Activated effector memory CD4-positive, alpha-beta T cell treated with Interleukin-2 at 50 U/mL for 16 hours (primary cell): Measurements from ENCODE around the gene AHI1.
"Not testable (repeated sequence)": the region's sequence is repeated elsewhere in the genome, so short reads cannot be mapped to it uniquely, and the experiment has no call there.

Experiments used
- DNase-seq: peaks from one replicate; pipeline ENCODE4 v3.0.0-alpha.2; 2020

The AHI1 gene

DNA sequence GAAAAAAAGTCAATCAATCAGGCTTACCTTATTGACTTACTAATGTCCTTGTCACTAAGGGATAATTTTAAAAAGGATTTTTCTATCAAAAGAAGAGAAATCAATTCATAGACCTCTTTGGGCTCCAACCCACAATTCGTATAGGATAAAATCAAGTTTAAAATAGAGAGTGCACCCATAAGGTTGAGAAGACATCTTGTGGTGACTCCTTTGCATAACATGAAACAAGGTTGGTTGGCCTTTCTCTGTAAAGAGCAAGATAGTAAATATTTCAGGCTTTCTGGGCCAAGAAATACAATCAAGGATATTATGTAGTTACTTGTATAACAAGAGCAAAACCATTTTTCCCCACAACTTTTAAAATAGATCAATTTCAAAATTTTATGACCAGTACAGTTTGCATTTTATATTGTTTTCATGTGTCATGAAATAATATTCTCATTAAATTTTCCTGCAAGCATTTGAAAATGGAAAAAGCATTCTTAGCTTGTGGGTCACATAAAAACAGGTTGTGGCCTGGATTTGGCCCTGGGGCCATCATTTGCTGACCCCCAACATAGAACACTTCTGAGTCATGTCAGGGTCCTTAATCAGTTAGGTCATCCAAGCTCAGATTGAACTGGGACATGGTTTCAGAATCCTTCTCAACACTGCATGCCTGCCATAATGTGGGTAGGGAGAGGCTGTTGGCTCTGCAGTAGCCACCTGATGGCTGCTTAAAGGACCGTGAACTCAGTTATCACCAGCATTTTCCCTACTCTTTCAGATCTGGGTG lies 239.7 kb downstream of the AHI1 start:
- DNase-seq: no peak

DNA sequence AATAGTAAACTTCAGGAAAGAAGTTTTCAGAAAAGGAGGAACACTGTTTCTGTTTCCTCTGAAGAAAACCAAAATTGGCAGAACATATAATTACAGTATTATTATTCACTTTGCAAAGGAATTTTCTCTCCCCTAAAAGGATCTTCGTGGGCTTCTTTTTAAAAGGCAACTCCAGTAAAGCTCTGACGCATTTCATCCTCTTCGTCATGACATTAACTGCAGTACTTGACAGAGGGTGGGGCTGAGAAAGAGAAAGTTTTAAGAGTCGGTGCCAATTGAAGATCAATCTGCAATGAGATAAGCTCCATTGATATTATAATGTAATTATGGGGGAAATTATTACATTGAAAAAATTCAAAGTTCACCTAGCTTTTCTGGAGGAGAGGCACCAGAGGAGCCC lies 240.7 kb downstream of the AHI1 start:
- no peak for DNase-seq

DNA sequence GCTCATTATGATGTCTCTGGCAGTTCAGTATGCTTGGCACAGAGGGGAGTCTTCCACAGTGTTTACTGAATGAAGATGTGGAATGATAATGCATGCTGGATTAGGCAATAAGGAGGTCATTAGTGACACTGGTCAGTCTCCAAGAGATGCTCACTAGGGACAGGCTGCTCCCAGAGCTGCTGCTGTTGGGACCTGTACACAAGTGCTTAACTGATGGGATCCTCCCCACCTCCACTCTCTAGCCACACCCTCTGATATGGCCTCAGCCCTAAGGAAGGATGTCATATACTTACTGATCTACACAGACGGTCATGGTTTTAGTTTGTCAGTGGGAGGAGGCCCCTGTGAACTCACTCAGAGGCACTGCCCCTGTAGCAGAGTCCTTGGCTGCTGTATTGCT lies 243.1 kb downstream of the AHI1 start:
- DNase-seq: no peak

DNA sequence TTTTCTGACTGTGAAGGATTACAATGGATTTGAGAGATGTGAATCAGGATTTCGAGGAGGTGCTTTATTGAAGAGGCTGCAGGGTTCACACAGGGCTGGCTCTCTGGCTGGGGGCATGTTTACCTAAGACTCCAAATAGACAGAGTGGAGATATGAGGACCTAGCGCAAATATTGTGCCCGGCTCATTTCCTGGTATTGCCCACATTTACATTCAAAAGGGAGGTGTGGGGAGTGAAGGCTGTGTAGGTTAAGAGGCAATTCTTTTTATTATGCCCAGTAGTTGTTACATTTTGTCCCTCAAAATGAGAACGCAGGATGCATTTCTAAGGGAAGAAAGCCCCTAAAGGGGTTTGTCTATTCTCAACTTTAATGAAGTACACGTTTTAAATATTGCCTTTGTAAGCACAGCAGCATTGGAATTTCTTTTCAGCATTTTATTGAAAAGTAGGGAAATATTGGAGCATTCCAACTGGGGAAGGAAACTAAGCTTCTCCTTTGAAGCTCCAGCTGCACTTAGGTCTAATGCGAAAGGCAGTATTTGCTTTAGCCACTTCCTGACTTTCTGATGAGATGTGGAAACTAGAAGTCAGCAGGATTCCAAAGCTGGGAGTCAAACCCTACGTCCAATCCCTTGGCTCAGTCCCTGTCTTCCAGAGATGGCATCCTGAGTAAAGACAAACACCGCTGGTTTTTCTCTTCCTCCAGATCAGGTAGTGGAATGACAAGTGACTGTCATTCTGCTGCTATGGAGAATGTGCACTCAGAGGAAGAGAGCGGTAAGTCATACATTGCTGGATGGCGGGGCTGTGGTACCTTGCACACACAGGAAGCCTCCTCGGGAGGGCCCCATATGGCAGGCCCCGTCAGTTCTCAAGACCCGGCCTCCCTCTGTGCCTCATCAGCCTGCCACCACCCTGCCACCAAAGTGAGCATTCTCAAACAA lies 245.8 kb downstream of the AHI1 start:
- DNase-seq: no peak

DNA sequence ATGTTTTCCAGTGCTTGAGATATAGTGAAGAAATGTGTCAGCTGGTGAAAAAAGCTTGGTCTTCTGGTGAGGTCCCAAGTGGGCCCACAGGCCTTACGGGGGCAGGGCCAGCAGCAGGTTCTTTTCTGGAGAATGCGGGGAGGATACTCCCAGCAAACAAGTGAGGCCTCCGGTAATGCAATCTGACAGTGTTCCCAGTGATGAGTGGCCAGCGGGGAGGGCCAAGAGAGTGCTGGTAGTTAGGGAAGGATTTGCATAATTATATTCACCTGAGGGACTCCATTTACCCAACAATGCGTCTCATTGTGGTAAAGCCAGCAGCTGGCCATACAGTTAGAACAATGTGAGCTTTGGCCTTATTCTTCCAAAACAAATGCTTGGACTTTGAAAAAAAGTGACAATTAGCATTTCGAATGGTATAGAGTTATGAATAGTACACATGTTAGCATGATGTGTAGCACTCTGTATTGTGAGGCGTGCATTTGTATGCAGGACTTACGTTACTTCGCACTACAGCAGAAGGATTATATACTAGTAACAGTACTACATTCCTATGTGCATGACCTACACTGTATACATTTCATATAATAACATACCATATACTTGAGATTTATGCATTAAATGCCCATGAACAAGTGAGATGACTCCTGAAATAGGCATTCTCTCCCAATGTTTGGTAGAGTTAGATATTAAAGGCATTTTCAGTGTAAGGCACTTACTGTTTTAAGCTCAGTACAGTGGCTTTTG lies 246.6 kb downstream of the AHI1 start:
- DNase-seq: no peak

DNA sequence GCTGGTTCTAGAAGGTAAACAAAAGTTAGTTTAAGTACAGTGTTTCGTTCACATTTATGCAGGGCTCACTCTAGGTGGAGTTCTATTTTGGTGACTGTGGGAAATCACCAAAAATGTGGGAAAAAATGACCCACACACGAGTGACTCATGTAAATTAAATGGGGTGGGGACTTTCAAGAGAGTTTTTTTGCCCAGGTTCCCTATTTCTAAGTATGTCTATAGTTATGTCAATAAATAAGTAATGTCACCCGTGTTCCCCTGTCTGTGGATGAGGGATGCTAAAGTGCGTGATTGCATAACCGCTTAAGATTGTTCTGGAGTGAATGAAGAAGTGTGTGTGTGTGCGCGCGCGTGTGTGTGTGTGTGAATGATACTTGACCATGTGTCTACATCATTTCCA lies 247.3 kb downstream of the AHI1 start:
- DNase-seq: no peak

DNA sequence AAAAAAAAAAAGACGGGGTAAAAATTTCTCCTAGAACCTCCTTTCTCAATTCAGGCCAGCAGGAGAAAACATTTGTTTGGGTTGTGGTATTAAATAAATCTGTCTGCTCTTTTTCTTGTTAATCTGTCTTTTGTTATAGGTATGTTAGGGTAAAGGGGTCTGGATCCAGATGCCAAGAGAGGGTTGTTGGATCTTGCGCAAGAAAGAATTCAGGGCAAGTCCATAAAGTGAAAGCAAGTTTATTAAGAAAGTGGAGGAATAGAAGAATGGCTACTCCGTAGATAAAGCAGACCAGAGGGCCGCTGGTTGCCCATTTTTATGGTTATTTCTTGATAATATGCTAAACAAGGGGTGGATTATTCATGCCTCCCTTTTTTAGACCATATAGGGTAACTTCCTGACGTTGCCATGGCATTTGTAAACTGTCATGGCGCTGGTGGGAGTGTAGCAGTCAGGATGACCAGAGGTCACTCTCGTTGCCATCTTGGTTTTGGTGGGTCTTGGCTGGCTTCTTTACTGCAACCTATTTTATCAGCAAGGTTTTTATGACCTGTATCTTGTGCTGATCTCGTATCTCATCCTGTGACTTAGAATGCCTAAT lies 251.0 kb downstream of the AHI1 start:
- DNase-seq: not testable (repeated sequence)

DNA sequence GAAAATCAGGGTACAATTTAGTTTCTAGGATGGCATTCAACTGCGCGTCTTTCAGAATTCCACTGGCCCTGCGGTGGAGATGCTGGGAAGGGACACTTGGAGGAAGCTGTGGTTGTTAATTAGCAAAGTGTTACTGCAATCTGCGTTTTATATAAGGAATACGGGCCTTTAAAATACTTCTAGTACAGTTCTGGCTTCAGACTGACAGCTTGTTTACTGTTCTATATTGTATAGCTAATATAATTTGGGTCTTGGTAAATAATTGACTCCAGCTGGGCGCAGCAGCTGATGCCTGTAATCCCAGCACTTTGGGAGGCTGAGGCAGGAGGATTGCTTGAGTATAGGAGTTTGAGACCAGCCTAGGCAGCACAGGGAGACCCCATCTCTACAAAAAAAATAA lies 252.7 kb downstream of the AHI1 start:
- no peak for DNase-seq

DNA sequence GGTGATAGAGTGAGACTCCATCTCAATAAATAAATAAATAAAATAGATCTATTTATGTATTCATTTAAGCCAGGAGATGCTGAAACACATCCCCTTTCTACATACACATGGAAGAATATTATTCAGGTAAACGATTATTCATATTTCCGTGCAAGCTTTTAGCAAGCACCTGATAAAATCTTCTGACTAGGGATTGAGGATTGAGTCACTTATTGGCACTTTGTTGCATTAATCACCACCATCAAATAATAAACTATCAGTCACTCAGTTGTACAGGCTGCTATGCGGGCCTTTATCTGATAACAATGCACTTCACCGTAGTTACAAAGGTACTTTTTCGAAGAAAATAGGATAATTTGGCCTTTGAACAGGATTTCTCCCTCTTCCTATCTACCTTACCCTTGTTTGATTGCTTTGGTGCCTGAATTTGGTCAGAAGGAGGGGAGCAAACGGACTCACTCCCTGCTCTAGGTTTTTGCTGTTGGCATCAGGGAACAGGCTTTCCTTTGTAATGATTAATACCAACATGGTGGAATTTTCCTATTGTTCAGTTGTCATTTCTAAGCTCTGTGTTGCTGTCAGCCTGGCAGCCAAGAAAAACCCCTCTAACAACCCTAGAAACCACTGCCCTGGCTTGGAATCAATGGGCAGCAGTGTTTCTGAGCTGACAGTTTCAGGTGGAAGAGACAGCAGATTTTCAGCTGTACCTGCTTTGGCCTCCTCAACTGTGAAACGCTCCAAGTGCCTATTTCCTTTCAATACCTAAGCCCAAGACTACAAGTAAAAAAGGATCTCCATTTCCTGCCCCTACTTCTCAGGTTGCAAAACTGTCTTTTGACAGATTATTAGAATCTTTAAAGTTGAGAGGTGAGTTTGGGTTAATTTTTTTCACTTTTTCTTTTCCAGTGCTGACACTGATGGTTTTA lies 253.4 kb downstream of the AHI1 start:
- DNase-seq: no peak

DNA sequence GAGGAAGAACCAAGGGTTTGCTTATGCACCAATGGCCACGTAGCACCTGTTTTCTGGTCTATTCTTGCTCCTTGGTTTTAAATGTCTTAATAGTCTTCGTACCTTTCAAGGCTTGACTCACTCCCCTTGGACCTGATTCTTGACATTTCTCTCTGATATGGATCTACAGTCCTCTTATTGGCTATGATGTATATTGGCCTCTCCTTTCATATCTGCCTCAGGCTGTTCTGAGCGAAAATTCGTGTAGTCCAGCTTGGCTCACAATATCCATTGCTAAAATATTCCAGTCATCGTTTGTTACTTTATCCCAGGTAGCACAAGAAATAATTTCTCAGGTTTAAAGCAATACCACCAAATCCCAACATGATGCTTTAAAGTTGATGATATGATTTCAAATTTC lies 256.8 kb downstream of the AHI1 start:
- DNase-seq: no peak

DNA sequence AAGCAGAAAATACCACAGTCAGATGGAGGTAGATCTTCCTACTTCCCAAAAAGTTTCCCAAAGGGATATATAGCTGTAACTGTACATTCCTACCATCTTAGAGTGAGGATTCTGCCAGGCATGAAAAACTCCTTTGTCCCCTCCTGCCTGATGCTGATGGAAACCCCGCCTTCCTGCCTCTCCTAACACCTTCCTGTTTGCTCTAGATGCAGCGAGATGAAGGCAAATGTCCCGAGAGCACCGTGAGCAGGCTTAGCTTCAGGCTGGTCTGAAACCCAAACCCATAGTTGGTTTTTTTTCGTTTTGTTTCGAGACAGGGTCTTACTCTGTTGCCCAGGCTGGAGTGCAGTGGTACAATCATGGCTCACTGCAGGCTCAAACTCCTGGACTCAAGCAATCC lies 260.8 kb downstream of the AHI1 start:
- DNase-seq: no peak

DNA sequence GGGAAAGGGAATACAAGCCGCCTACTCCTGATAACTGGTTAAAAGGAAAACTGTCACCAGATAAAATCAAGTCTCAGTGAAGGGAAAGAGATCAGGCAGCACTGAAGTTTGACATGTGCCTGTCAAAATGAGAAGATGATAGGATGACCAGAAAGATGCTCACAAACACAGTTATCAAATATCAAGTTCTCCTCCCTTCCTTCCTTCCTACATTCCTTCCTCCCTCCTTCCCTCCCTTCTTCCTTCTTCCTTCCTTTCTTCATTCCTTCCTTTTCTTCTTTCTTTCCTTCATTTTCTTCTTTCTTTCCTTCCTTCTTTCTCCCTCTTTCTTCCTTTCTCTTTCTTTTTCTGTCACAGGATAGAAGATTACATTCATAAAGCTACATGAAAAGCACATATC lies 261.2 kb downstream of the AHI1 start:
- no peak for DNase-seq

DNA sequence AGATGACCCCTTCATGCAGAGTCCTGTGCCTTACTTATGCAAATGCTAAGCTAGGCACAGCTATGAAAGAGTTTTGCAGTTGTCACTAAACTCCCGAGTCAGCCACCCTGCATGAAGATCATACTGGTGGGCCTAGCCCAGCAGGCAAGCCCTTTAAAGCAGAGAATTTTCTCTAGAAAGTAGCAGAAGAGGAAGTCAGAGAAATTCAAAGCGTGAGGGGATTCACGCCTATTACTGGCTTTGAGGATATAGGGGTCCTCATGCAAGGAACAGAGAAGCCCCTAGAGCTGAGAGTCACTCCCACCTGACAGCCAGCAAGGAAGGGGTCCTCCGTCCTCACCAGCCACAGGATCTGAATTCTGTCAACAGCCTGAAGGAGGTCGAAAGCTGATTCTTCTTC lies 261.8 kb downstream of the AHI1 start:
- DNase-seq: no peak

DNA sequence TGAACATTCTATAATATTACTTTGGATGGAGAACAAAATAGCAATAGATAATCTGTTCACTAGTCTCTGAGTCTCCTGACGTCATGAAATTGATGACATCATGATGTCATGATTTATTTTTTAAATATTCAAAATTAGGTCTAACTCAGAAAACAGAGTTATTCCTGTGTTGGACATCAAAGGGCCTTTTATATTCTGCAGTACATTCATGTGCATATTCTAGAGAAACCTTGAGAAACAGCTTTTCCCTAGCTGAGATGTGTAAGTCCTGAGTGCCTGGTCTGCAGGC lies 263.1 kb downstream of the AHI1 start:
- no peak for DNase-seq

DNA sequence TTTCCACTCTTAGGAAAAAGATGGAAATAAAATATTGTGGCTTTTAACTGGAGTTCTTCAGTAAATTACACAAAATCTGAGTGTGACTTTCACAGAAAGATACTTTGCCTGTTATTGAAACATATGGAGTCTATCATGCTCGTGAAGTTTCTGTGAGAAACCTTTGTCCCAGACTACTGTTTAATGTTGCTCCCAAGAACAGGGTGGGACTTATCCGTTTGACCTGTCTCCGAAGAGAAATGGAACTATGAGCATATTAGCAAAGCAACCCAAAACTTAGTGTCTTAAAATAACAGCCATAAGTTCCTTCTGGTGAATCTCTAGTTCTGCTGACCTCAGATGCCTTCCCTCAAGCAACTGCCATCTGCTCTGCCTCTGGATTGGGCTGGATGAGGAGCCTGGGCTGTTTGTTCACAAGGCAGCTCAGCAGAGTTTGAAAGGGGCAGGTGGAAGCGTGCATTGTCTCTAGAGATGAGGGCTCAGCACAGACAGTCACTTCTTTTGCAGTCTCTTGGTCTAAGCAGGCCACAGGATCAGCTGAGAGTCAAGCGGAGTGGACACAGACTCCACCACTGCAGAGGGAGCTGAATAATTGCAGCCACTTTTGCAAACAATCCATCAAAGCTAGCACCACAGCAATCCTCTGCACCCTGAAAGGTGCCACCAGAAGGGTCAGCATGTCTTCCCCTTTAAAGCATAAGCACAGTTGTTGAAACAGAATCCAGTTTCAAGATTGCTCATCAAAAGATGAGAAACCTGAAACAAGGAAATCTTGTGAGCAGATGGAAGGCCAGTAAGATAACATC lies 263.7 kb downstream of the AHI1 start:
- no peak for DNase-seq
